Measurements from ENCODE around the gene KCNA2.

Gene KCNA2

DNA sequence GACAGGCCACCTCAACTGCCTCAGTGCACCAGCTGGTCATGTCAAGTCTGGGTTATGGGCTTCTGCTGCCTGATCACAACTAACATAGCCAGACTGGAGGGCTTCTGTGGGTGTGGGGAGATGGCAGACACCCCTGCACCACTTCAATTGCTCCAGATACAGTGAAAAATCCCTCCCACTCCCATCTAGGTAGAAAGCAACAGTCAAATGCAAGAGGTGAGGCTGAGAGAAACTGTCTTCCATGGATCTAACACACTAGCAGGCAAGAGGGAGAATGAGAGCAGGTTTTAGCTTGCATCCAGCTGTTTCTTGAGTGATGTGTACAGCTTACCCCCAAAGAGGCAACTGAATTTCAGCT, 10.8 kb downstream of the KCNA2 start:
- no peak overlapping the region for H3K4me2 ChIP-seq (ENCODE audit: low read length)
- H3K27me3 ChIP-seq (ENCODE audit: control insufficient read depth, insufficient read depth, low read length) = no peaks in the 10 kb centered on the region
- H3K4me3 ChIP-seq (ENCODE audit: low read depth, low read length) = no peak overlapping the region
- H3K79me2 ChIP-seq = no peaks in the 10 kb centered on the region
- TF ChIP-seq, protein P1, sequence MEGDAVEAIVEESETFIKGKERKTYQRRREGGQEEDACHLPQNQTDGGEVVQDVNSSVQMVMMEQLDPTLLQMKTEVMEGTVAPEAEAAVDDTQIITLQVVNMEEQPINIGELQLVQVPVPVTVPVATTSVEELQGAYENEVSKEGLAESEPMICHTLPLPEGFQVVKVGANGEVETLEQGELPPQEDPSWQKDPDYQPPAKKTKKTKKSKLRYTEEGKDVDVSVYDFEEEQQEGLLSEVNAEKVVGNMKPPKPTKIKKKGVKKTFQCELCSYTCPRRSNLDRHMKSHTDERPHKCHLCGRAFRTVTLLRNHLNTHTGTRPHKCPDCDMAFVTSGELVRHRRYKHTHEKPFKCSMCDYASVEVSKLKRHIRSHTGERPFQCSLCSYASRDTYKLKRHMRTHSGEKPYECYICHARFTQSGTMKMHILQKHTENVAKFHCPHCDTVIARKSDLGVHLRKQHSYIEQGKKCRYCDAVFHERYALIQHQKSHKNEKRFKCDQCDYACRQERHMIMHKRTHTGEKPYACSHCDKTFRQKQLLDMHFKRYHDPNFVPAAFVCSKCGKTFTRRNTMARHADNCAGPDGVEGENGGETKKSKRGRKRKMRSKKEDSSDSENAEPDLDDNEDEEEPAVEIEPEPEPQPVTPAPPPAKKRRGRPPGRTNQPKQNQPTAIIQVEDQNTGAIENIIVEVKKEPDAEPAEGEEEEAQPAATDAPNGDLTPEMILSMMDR (IDR thresholded peaks at IDR 0.05) = no peak
- H3K9ac ChIP-seq = no peak overlapping the region
- H3K27ac ChIP-seq = no peak overlapping the region
- no peaks in the 10 kb centered on the region for H3K4me1 ChIP-seq
- H3K36me3 ChIP-seq (ENCODE audit: control insufficient read depth, insufficient read depth, low read length) = no peaks in the 10 kb centered on the region
- H3K9me3 ChIP-seq (ENCODE audit: control insufficient read depth, low read length) = no peaks in the 10 kb centered on the region
- H2AFZ ChIP-seq = no peak overlapping the region

DNA sequence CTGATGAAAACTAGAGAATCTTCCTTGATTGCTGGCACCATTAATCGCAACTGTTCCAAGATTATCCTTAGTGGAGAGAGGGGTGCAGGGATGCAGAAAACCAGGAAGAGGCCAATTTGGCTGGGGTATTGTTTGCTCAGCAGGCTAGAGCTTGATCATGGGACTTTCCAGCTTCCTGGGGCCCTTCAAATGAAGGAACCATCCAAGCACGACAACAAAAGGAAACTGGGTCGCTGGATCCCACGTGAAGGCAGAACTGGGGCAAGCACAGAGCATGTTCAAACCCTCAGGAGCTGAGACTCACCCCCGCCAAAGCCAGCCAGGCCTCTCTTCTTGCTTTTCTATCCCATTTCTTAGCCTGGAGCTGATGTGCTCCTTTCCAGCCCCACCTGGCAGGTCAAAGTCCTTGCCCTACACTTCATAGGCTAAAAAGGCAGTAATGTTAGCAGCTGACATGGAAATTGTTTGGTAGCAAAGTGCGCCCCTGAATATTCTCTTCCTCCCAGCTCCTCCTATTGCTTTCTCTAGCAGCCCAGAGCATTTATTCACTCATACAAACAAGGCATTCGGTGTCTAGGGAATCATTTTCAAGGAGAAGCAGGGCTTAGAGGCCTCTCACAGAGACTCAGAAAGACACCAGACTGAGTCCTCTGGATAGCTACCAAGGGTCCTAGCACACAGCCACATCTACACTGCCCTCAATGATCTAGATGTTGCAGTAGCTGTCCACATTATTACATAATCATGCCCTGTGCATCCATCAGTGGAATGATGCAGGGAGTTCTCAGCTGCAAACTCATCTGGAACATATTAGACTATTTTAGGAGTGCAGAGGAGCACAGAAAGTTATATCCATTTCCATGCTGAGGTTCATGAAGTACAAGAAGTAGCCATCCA, 11.5 kb downstream of the KCNA2 start:
- no peaks in the 10 kb centered on the region for H3K27me3 ChIP-seq (ENCODE audit: control insufficient read depth, insufficient read depth, low read length)
- TF ChIP-seq, protein P1 (IDR thresholded peaks at IDR 0.05) = no peak
- H3K9ac ChIP-seq = no peak overlapping the region
- no peak overlapping the region for H3K4me3 ChIP-seq (ENCODE audit: low read depth, low read length)
- H3K4me2 ChIP-seq (ENCODE audit: low read length) = no peak overlapping the region
- H3K79me2 ChIP-seq = no peaks in the 10 kb centered on the region
- no peaks in the 10 kb centered on the region for H3K36me3 ChIP-seq (ENCODE audit: control insufficient read depth, insufficient read depth, low read length)
- H3K27ac ChIP-seq = no peak overlapping the region
- no peaks in the 10 kb centered on the region for H3K9me3 ChIP-seq (ENCODE audit: control insufficient read depth, low read length)
- H3K4me1 ChIP-seq = no peaks in the 10 kb centered on the region
- no peak overlapping the region for H2AFZ ChIP-seq

DNA sequence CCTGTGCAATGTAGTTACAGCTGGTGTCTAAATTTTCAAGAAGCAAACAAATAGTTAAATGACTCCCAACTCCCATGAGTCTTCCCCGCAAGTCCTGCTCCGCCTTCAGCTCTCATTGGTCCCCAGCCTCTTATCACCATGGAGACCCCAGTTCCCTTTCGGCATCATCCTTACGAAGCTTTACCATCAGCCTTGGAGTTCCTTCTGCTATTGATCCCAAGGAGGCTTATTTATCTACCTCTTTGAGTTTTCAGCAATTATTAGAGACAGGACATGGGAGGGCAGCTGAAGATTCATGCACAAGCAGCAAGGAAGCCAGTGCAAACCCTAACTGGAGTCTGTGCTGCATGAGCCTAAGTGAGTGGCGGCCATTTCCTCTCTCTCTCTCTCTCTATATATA, 12.3 kb downstream of the KCNA2 start:
- Histone ChIP-seq H3K36me3 (ENCODE audit: control insufficient read depth, insufficient read depth, low read length) (no peaks in the 10 kb centered on the region), H3K4me3 (ENCODE audit: low read depth, low read length) (no peak overlapping the region), H3K27me3 (ENCODE audit: control insufficient read depth, insufficient read depth, low read length) (no peaks in the 10 kb centered on the region), H3K4me1 (no peaks in the 10 kb centered on the region), H2AFZ (no peak overlapping the region), H3K4me2 (ENCODE audit: low read length) (no peak overlapping the region), H3K27ac (no peak overlapping the region), H3K9ac (no peak overlapping the region), H3K9me3 (ENCODE audit: control insufficient read depth, low read length) (no peaks in the 10 kb centered on the region), H3K79me2 (no peaks in the 10 kb centered on the region)
- TF ChIP-seq, protein P1 (IDR thresholded peaks at IDR 0.05) = no peak

DNA sequence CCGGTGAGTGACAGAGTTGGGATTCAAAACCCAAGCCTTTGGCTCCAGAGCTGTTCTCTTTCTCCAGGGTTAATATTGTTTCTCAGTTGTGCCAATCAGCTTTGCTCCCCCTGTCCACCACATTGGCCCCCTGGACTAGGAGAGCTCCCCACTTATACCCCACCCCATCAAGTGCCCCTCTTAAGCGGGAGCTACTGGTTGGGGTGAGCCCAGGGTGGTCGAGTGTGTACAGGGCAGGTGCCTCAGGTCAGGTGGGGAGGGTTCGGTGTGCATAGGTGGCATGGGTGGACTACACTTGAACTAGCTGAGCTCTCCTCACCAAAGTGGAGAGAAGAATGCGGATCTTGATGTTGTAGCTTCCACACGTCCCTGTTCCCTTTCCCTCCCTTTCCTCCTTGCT, 14.2 kb downstream of the KCNA2 start:
- H3K9ac ChIP-seq = no peak overlapping the region
- TF ChIP-seq, protein P1 (IDR thresholded peaks at IDR 0.05) = no peak
- H3K4me2 ChIP-seq (ENCODE audit: low read length) = no peak overlapping the region
- no peak overlapping the region for H2AFZ ChIP-seq
- H3K9me3 ChIP-seq (ENCODE audit: control insufficient read depth, low read length) = no peaks in the 10 kb centered on the region
- H3K27ac ChIP-seq = no peak overlapping the region
- no peaks in the 10 kb centered on the region for H3K27me3 ChIP-seq (ENCODE audit: control insufficient read depth, insufficient read depth, low read length)
- no peaks in the 10 kb centered on the region for H3K4me1 ChIP-seq
- no peaks in the 10 kb centered on the region for H3K36me3 ChIP-seq (ENCODE audit: control insufficient read depth, insufficient read depth, low read length)
- H3K4me3 ChIP-seq (ENCODE audit: low read depth, low read length) = no peak overlapping the region
- no peaks in the 10 kb centered on the region for H3K79me2 ChIP-seq

DNA sequence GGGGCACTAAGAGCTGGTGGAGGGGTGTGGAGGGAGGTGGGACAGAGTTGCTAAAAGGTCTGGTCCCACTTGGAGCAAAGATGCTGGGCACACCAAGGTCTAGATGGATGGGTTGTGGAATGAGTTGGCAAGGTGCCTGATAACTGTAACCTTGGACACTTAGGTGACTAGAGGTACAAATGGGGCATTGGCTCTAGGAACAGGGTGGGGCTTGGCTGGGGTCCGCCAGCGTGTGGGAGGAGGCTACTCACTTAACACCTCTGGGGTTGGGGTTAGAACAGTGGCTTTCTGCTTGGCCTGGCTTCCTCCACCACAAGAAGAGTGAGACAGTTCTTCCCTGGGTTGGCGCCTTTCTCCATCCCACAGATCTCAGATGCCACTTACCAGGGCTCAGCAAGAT, 17.2 kb downstream of the KCNA2 start:
- no peak overlapping the region for H3K9ac ChIP-seq
- no peak overlapping the region for H3K27ac ChIP-seq
- H3K4me3 ChIP-seq (ENCODE audit: low read depth, low read length) = no peak overlapping the region
- H3K36me3 ChIP-seq (ENCODE audit: control insufficient read depth, insufficient read depth, low read length) = no peaks in the 10 kb centered on the region
- no peaks in the 10 kb centered on the region for H3K9me3 ChIP-seq (ENCODE audit: control insufficient read depth, low read length)
- no peaks in the 10 kb centered on the region for H3K4me1 ChIP-seq
- H2AFZ ChIP-seq = no peak overlapping the region
- no peak overlapping the region for H3K4me2 ChIP-seq (ENCODE audit: low read length)
- TF ChIP-seq, protein P1 (IDR thresholded peaks at IDR 0.05) = no peak
- H3K27me3 ChIP-seq (ENCODE audit: control insufficient read depth, insufficient read depth, low read length) = no peaks in the 10 kb centered on the region
- no peaks in the 10 kb centered on the region for H3K79me2 ChIP-seq
